ENCODE data around the gene PHIP.

Gene PHIP

GRCh38 chr6:79078075-79078969, at the start of gene PHIP:
Gene PHIP, minus strand, starts transcription at chr6:79078254. Its CDS starts 186 bp downstream, at chr6:79078068.
- no peaks in the 10 kb centered on the region for H3K27me3 ChIP-seq (replicated peaks; ENCODE audit: insufficient read depth, low read length)
- H3K9ac ChIP-seq (ENCODE audit: low read length), result peak within 1 kb of the TSS; percentile 93
- no peaks in the 10 kb centered on the region for H3K9me3 ChIP-seq (replicated peaks; ENCODE audit: insufficient read depth, low read length)
- DNase-seq, result peak; percentile 91
- peak within 1 kb of the TSS; percentile 71 for H3K4me2 ChIP-seq (ENCODE audit: low read depth, low read length)
- peaks cover 33% of the 10 kb centered on the region for H3K4me1 ChIP-seq (ENCODE audit: low read length)
- H3K36me3 ChIP-seq (replicated peaks; ENCODE audit: insufficient read depth, low read length), result peaks cover 3% of the 10 kb centered on the region; the same call in 1 of the 2 replicates
- peaks cover 19% of the 10 kb centered on the region for H3F3A ChIP-seq (ENCODE audit: insufficient read depth, low read length)
- H3K27ac ChIP-seq (ENCODE audit: low read length), result peak within 1 kb of the TSS; percentile 88
- H3K4me3 ChIP-seq (ENCODE audit: low read length), result peak within 1 kb of the TSS; percentile 90
- peaks cover 35% of the 10 kb centered on the region for H3K79me2 ChIP-seq (ENCODE audit: low read length)
- TF ChIP-seq EZH2phosphoT487 (IDR thresholded peaks at IDR 0.05; ENCODE audit: low read length), result no peak
- TF ChIP-seq, protein P1, sequence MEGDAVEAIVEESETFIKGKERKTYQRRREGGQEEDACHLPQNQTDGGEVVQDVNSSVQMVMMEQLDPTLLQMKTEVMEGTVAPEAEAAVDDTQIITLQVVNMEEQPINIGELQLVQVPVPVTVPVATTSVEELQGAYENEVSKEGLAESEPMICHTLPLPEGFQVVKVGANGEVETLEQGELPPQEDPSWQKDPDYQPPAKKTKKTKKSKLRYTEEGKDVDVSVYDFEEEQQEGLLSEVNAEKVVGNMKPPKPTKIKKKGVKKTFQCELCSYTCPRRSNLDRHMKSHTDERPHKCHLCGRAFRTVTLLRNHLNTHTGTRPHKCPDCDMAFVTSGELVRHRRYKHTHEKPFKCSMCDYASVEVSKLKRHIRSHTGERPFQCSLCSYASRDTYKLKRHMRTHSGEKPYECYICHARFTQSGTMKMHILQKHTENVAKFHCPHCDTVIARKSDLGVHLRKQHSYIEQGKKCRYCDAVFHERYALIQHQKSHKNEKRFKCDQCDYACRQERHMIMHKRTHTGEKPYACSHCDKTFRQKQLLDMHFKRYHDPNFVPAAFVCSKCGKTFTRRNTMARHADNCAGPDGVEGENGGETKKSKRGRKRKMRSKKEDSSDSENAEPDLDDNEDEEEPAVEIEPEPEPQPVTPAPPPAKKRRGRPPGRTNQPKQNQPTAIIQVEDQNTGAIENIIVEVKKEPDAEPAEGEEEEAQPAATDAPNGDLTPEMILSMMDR (IDR thresholded peaks at IDR 0.05; ENCODE audit: low read length), result no peak
- no peak for TF ChIP-seq EZH2 (optimal IDR thresholded peaks at IDR 0.05; ENCODE audit: low read depth, low read length)
- no peaks in the 10 kb centered on the region for H4K20me1 ChIP-seq (ENCODE audit: insufficient read depth, low read length)
- no peaks in the 10 kb centered on the region for H3K9me2 ChIP-seq (replicated peaks; ENCODE audit: insufficient read depth, low read length)
- peak within 1 kb of the TSS; percentile 85 for H2AFZ ChIP-seq (ENCODE audit: low read length)

DNA sequence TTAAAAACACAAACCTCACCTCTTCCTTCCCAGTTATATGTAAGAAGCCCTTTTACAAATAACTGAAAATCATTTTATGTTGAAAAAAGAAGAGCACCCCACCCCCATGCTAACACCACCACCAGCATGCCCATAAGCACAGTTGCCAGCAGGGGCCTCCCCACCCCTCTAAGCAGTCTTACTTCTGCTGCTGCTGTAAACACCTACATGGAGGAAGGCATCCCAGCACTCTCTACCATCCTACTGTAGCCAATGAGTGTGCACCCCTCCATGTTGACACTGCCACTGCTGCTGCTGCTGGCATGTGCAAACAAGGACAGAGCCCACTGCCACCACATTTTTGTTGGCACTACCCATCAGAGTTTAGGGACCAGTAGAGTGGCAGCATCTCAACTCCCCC, 49.6 kb upstream of the PHIP start:
- no peak overlapping the region for H3K4me2 ChIP-seq (ENCODE audit: low read depth, low read length)
- no peaks in the 10 kb centered on the region for H3K79me2 ChIP-seq (ENCODE audit: low read length)
- H3K36me3 ChIP-seq (replicated peaks; ENCODE audit: insufficient read depth, low read length), result no peaks in the 10 kb centered on the region
- TF ChIP-seq EZH2 (optimal IDR thresholded peaks at IDR 0.05; ENCODE audit: low read depth, low read length), result no peak
- TF ChIP-seq, protein P1 (IDR thresholded peaks at IDR 0.05; ENCODE audit: low read length), result no peak
- no peak for TF ChIP-seq EZH2phosphoT487 (IDR thresholded peaks at IDR 0.05; ENCODE audit: low read length)
- no peaks in the 10 kb centered on the region for H3K27me3 ChIP-seq (replicated peaks; ENCODE audit: insufficient read depth, low read length)
- H3K4me3 ChIP-seq (ENCODE audit: low read length), result no peak overlapping the region
- no peak overlapping the region for H3K27ac ChIP-seq (ENCODE audit: low read length)
- no peak for DNase-seq
- no peaks in the 10 kb centered on the region for H3K9me3 ChIP-seq (replicated peaks; ENCODE audit: insufficient read depth, low read length)
- H2AFZ ChIP-seq (ENCODE audit: low read length), result no peak overlapping the region
- H4K20me1 ChIP-seq (ENCODE audit: insufficient read depth, low read length), result no peaks in the 10 kb centered on the region
- no peaks in the 10 kb centered on the region for H3K4me1 ChIP-seq (ENCODE audit: low read length)
- no peaks in the 10 kb centered on the region for H3K9me2 ChIP-seq (replicated peaks; ENCODE audit: insufficient read depth, low read length)
- H3F3A ChIP-seq (ENCODE audit: insufficient read depth, low read length), result no peaks in the 10 kb centered on the region
- H3K9ac ChIP-seq (ENCODE audit: low read length), result no peak overlapping the region

DNA sequence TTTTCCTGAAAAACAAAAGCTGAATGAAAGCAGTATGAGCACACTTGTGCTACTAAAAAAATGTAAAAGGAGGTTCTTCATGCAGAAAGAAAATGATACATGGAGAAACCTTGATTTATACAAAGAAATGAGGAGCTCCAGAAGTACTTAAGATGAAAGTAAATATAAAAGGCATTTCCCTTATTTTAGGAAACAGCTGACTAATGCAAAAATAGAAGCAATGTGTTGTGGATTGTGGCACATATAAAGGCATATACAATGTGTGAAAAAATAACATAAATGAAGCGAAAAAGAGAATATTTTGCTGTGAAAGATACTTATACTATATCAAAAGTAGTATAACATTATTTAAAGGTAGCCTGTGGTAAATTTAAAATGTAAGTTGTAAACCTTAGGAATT, 41.2 kb upstream of the PHIP start:
- no peak overlapping the region for H3K27ac ChIP-seq (ENCODE audit: low read length)
- no peak overlapping the region for H3K4me3 ChIP-seq (ENCODE audit: low read length)
- H3F3A ChIP-seq (ENCODE audit: insufficient read depth, low read length), result no peaks in the 10 kb centered on the region
- no peaks in the 10 kb centered on the region for H3K4me1 ChIP-seq (ENCODE audit: low read length)
- H3K79me2 ChIP-seq (ENCODE audit: low read length), result no peaks in the 10 kb centered on the region
- no peak overlapping the region for H3K4me2 ChIP-seq (ENCODE audit: low read depth, low read length)
- no peak for TF ChIP-seq EZH2phosphoT487 (IDR thresholded peaks at IDR 0.05; ENCODE audit: low read length)
- no peaks in the 10 kb centered on the region for H3K36me3 ChIP-seq (replicated peaks; ENCODE audit: insufficient read depth, low read length)
- H2AFZ ChIP-seq (ENCODE audit: low read length), result no peak overlapping the region
- no peaks in the 10 kb centered on the region for H3K27me3 ChIP-seq (replicated peaks; ENCODE audit: insufficient read depth, low read length)
- H3K9ac ChIP-seq (ENCODE audit: low read length), result no peak overlapping the region
- no peaks in the 10 kb centered on the region for H3K9me3 ChIP-seq (replicated peaks; ENCODE audit: insufficient read depth, low read length)
- no peaks in the 10 kb centered on the region for H3K9me2 ChIP-seq (replicated peaks; ENCODE audit: insufficient read depth, low read length)
- no peaks in the 10 kb centered on the region for H4K20me1 ChIP-seq (ENCODE audit: insufficient read depth, low read length)
- DNase-seq, result no peak

DNA sequence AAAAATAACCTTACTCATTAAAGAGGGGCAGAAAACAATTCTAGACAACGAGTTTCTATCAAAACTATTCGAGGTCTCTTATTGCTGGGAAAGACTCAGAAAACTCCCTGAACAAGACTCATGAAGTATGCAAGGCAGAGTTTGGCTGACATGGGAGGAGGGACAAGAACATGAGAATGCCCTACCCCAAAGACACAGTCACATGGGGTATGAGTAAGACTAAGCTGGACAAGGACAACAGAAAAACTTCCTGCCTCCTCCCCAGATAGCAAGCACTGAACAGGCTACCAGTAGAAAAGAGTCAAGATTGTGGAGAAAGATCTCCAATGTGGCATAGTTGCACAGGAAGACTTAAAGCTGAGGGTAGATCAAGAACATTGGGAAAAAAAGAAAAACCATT, 39.7 kb upstream of the PHIP start:
- no peaks in the 10 kb centered on the region for H3K27me3 ChIP-seq (replicated peaks; ENCODE audit: insufficient read depth, low read length)
- no peak overlapping the region for H3K27ac ChIP-seq (ENCODE audit: low read length)
- no peaks in the 10 kb centered on the region for H3K9me2 ChIP-seq (replicated peaks; ENCODE audit: insufficient read depth, low read length)
- no peaks in the 10 kb centered on the region for H3F3A ChIP-seq (ENCODE audit: insufficient read depth, low read length)
- no peaks in the 10 kb centered on the region for H3K36me3 ChIP-seq (replicated peaks; ENCODE audit: insufficient read depth, low read length)
- H3K4me1 ChIP-seq (ENCODE audit: low read length), result no peaks in the 10 kb centered on the region
- H3K9ac ChIP-seq (ENCODE audit: low read length), result no peak overlapping the region
- no peaks in the 10 kb centered on the region for H3K9me3 ChIP-seq (replicated peaks; ENCODE audit: insufficient read depth, low read length)
- H3K79me2 ChIP-seq (ENCODE audit: low read length), result no peaks in the 10 kb centered on the region
- H4K20me1 ChIP-seq (ENCODE audit: insufficient read depth, low read length), result no peaks in the 10 kb centered on the region
- H3K4me2 ChIP-seq (ENCODE audit: low read depth, low read length), result no peak overlapping the region
- no peak overlapping the region for H3K4me3 ChIP-seq (ENCODE audit: low read length)
- no peak overlapping the region for H2AFZ ChIP-seq (ENCODE audit: low read length)
- no peak for DNase-seq
- TF ChIP-seq EZH2phosphoT487 (IDR thresholded peaks at IDR 0.05; ENCODE audit: low read length) (no peak), EZH2 (optimal IDR thresholded peaks at IDR 0.05; ENCODE audit: low read depth, low read length) (no peak)
- TF ChIP-seq, protein P1 (IDR thresholded peaks at IDR 0.05; ENCODE audit: low read length), result no peak
